CD4-positive, alpha-beta T cell treated with Interleukin-4 for 4 hours (primary cell): Measurements from ENCODE around the gene PDSS2.
"Not testable (repeated sequence)": the region's sequence is repeated elsewhere in the genome, so short reads cannot be mapped to it uniquely, and the experiment has no call there.

ENCODE experiments used
- DNase-seq: peaks from one replicate; pipeline ENCODE4 v3.0.0-alpha.2; 2020

Gene PDSS2

GRCh38 chr6:107207251-107207873 is 252.0 kb downstream of the PDSS2 start:
- no peak for DNase-seq

DNA sequence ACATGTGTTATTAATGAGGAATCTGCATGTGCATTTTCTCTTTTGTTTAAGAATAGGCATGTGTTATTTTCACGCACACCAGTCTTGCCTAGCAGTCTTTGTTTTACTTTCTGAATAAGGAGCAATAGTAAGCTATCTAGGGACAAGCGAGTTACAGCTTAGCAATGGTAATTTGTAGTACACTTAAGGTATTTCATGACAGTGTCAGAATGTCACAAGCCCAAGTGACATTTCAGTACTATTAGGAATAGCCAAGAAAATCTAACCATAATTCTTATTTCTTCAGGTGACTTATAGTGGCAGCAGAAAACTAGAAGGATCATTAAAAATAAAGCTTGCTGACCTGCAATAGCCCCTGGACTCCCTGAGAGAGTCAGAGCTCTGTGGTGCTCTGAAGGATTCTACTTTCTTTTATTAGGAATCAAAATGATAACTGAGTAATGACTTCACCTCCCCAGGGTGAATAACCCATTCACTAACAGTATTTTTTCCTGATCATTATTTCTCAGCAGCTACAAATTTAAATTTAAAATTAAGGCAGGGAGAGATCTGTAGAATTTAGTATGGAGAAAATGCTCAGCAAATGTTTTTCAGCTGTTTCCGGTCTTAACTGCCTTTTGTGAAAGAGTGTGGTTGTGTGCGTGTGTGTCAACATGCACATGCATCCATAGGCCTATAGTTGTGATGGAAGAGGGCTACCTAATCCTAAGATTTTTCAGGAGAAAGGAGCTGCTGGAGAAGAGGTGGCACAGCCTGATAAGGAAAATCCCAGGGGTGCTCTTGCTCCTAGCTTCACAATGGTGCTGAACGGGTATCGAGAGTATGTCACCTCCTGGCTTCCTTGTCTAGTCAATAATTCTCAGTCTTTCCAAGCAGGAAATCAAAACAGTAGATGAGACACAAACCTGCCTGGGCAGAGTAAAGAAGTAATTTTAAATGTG is 254.0 kb downstream of the PDSS2 start:
- no peak for DNase-seq

DNA sequence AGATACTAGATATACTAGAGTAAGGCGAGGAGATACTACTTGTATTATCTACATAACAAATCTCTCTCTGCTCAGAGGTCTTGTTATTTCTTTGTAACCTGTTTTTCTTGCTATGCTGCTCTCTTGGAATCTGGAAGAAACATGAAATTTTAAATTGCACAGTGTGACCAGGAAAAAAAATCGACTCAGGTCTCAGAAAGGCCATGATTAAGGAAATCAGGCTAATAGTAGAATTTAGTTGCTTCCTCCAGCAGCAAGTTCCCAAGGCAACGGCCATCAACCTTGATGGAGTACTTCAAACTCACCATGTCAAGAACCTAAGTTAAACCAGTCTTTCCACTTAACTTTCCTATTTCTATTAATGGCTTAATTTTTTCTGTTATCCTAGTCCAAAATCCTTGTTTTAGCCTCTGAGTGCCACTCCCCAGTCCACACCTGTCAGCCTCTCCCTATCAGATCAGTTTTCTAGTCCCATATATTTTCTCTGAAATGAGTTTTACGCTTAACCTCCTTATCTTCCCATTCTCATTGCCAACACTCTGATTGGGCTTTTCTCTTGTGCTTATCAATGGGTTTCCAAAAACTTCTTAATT is 256.4 kb downstream of the PDSS2 start:
- DNase-seq = no peak

GRCh38 chr6:107198631-107199416 is 260.5 kb downstream of the PDSS2 start:
- DNase-seq = no peak

DNA sequence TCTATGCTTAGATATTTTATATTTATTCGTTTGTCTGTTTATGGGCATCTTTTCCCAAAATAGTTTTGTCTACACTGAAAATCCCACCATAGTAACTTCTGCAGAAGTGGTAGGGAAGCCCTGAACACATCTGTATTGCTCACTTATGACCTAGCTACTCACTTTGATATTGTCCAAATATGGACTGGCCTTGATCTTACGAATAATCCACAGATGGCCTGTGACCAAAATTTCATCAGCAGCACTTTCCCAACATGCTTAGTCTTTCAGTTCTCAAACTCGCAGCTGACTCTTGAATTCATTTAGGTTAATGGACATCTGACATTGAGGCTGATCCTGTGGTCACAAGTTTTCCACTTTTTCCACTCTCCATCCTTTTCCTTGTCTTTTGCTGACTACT is 263.2 kb downstream of the PDSS2 start:
- DNase-seq = no peak

DNA sequence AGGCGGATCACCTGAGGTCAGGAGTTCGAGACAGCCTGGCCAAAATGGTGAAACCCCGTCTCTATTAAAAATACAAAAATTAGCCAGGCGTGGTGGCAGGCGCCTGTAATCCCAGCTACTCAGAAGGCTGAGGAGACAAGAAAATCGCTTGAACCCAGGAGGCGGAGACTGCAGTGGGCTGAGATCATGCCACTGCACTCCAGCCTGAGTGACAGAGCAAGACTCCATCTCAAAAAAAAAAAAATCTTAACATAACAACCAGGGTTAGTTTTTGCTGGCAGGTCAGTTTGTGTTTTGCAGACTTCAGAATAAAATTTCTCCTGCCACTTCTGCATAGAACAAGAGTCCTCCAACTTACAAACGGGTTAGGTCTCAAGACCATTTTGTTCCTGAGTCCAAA is 264.6 kb downstream of the PDSS2 start:
- DNase-seq = not testable (repeated sequence)

DNA sequence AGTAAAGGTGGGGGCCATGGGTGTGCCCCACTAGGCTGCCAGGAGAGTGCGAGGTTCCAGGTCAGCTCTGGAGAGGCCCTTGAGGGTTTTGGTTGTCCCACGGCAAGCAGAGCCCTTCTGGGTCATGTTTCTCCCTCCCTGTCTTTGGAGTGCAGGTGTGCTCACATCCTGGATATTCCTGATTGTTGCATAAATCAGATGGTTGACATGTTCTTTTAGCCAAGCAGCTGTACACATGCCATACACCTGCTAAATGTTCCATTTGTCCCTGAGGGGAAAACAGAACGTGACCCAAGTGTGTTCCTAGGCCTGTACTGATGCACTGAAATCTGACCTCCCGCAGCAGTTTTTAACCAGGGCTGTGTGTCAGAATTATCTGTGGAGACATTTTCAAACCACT is 266.5 kb downstream of the PDSS2 start:
- no peak for DNase-seq

DNA sequence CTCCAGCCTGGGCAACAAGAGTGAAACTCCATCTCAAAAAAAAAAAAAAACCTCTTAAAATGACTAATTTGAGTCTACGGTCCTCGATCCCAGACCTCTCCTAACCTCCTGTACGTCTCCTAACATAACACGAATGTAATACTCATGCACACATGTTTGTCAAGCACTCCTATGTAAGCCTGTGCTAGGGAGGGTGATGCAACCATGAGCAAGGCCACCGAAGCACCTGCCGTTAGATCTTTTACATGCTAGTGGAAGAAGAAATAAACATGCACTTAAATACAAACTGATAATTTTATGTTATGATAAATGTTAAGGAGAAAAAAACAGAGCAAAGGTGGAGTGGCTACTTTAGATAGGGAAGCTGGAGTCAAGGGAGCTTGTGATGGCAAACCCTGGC is 271.7 kb downstream of the PDSS2 start:
- DNase-seq = no peak

- DNase-seq = no peak
Measured at GRCh38 chr6:107186047-107186446, 273.3 kb downstream of the PDSS2 start.

GRCh38 chr6:107185391-107185970 is 273.9 kb downstream of the PDSS2 start:
- no peak for DNase-seq

- DNase-seq = no peak
Measured at GRCh38 chr6:107184435-107184834, 274.9 kb downstream of the PDSS2 start.

DNA sequence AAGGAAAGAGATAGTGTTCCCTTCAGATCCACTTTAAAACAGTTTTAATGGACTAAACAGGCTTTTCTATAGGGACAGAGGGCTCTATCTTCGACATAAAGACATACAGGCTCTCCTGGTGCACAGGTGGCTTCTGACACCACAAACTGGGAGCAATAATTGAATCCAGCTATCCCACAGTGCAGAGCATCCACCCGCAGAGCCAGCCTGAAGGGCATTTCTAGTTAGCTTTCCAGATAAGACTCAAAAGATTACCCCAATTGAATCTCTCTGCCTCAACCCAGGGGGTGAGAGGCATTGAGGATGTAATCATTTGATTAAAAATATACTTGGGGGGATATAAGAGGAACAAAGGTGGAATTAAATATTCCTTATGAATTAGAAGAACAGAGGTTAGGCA is 279.3 kb downstream of the PDSS2 start:
- DNase-seq = no peak

- DNase-seq = no peak
Measured at GRCh38 chr6:107179004-107179403, 280.4 kb downstream of the PDSS2 start.

- DNase-seq = no peak
Measured at GRCh38 chr6:107173779-107174178, 285.6 kb downstream of the PDSS2 start.

- no peak for DNase-seq
Measured at GRCh38 chr6:107171513-107171912, 287.9 kb downstream of the PDSS2 start.

DNA sequence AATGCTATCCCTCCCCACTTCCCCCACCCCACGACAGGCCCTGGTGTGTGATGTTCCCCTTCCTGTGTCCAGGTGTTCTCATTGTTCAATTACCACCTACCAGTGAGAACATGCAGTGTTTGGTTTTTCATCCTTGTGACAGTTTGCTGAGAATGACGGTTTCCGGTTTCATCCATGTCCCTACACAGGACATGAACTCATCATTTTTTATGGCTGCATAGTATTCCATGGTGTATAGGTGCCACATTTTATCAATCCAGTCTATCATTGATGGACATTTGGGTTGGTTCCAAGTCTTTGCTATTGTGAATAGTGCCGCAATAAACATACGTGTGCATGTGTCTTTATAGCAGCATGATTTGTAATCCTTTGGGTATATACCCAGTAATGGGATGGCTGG is 295.1 kb downstream of the PDSS2 start:
- DNase-seq = not testable (repeated sequence)

DNA sequence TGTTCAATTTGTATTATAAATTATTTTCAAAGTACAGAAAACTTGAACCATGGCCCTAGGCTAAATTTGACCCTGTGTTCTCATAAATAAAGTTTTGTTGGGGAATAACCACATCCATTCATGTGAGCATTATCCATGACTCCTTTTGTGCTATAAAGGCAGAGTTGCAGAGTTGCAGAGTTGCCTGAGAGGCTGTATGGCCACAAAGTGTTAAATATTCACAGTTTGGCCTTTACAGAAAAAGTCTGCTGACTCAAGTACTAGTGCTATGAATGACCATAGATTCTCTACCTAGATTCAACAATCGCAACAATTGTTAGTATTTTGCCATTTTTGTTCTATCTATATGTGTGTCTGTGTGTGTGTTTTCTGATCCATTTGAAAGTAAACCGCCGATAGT is 297.8 kb downstream of the PDSS2 start:
- no peak for DNase-seq

DNA sequence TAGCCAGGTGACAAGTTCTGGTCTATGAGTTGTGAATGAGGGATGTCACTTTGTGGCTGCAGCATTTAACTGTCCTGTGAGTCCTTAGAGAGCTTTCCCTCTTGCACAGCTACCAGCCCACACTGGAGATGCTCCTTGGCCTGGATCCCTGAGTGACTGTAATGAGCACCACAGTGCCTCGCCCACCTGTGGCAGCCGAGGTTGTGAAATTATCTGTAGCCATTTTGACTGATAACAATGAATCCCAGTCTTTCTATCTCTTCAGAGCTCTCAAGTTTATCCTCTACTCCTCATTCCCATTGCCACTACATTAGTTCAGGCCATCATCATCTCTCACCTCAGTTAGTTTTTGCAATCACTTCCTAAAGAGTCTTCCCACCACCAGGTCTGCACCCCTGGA is 302.7 kb downstream of the PDSS2 start:
- DNase-seq = no peak

DNA sequence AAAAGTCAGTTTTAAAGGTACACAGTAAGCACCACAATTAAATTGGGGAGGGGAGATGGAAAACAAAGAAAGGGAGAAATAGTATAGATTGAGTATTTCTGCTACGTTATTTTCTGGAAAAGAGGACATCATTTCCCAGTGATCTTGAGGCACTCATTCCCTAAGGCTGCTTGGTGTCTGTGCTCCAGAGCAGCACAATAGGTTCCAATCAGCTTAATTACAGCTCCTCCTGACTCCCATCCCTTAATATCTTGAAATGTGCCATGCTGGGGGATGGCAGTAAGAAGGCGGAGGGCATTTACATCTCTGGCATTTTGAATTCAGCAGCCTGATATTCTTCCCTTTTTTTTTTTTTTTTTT is 304.6 kb downstream of the PDSS2 start:
- no peak for DNase-seq

- no peak for DNase-seq
Measured at GRCh38 chr6:107154131-107154800, 305.1 kb downstream of the PDSS2 start.

DNA sequence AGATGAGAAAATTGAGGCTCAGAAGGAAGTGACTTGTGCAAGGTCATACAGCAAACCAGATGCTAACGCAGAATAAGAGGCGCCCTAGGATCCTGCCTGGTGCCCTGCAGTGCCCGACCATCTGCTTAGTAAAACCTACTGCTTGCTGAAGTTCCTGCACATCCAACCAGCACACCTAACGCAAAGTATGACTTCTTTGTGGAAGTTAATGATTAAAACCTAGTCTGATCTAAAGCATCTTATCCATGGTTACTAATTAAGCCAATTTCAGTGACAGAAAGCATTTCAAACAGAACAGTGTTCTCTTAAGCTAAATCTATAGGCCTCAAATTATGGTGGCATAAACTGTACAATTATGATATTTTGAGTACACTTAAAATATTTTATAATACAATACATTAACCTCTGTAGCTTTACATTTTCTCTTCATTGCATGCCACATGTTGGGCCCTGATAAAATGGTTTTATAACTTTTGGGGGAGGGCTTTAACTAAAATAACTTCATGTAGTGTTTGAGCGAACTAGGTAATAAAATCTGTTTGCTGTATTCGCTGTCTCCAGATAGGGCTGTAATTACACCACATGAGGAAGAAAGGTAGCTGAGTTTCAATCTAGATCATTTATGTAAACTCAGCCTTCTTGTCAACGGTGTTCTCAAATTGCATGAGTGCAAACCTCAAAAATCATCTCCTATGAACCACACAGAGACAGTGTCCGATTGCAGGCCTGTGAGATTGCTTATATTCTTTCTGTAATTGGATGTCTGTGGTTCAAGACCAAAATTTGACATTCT is 306.5 kb downstream of the PDSS2 start:
- DNase-seq = no peak
